H1 (cell line): ENCODE data around the gene PDE4C. TPM values are rescaled to one million over a fixed set of nuclear protein-coding genes. Genes with fewer than 3 reads are reported as not detected.

Experiments used
- CTCF ChIA-PET: fragments of 300-600 bp; sonication (Branson Sonifier 250); formaldehyde crosslinking; loops from one replicate; lab custom pipeline; 2021; ENCODE audit not compliant: partially characterized antibody; lab: Charles Lee
- POLR2A ChIA-PET: fragments of 300-600 bp; sonication (Branson Sonifier 250); formaldehyde crosslinking; loops from one replicate; lab custom pipeline; 2021; ENCODE audit warnings: inconsistent platforms; ENCODE audit not compliant: partially characterized antibody; lab: Charles Lee
- DNase-seq, 2 experiments: peaks; one replicate each; pipeline versions ENCODE4 v3.0.0 to v3.0.0-alpha.2; 2010 to 2022; ENCODE audit warnings: low spot score in 2 of 2, low read depth in 1 of 2, mixed read lengths in 1 of 2
- FAIRE-seq: peaks from 2 replicates; lab custom pipeline; 2011; peaks lifted over from hg19 to GRCh38; lab: Jason Lieb, UNC
- H2AFZ ChIP-seq: 2 replicates; pipeline ENCODE4 v1.8.1; 2012; ENCODE audit warnings: low read length, inconsistent platforms
- H2AK5ac ChIP-seq: 2 replicates; pipeline ENCODE4 v1.6.1; 2013; ENCODE audit warnings: low read depth, low read length
- H2BK120ac ChIP-seq: replicated peaks from 2 replicates; pipeline ENCODE3; 2013; ENCODE audit warnings: low read depth, low read length, inconsistent platforms
- H2BK12ac ChIP-seq: 2 replicates; pipeline ENCODE4 v1.6.1; 2013; ENCODE audit warnings: low read depth, low read length
- H2BK15ac ChIP-seq: 2 replicates; pipeline ENCODE4 v1.6.1; 2013; ENCODE audit warnings: low read length
- H2BK20ac ChIP-seq: 2 replicates; pipeline ENCODE4 v1.6.1; 2013; ENCODE audit warnings: low read length
- H2BK5ac ChIP-seq: 2 replicates; pipeline ENCODE4 v1.6.1; 2013; ENCODE audit warnings: low read depth, low read length
- H3K14ac ChIP-seq: 2 replicates; pipeline ENCODE4 v1.6.1; 2013; ENCODE audit warnings: inconsistent platforms; ENCODE audit not compliant: insufficient read length
- H3K18ac ChIP-seq: 2 replicates; pipeline ENCODE4 v1.6.1; 2013; ENCODE audit warnings: low read length; ENCODE audit errors: extremely low read depth
- H3K23ac ChIP-seq: 2 replicates; pipeline ENCODE4 v1.6.1; 2013; ENCODE audit warnings: inconsistent platforms; ENCODE audit not compliant: insufficient read length
- H3K23me2 ChIP-seq: 2 replicates; pipeline ENCODE4 v1.6.1; 2013; ENCODE audit warnings: low read depth, low read length
- H3K27ac ChIP-seq: 2 replicates; pipeline ENCODE4 v1.6.1; 2011; ENCODE audit warnings: low read depth, low read length, inconsistent platforms
- H3K27me3 ChIP-seq, 4 experiments: replicated peaks in 1 of 4; 1 replicate in 1 of 4; 2 replicates in 3 of 4; pipeline versions ENCODE4 v1.6.1 to v1.8.1; 2011 to 2013; ENCODE audit warnings: low read length in 3 of 4, mild to moderate bottlenecking in 3 of 4, inconsistent platforms in 2 of 4, mixed read lengths in 2 of 4, moderate library complexity in 1 of 4; ENCODE audit not compliant: control insufficient read depth in 3 of 4, insufficient read depth in 3 of 4; ENCODE audit errors: extremely low read depth in 1 of 4
- H3K36me3 ChIP-seq, 4 experiments: 2 replicates each; pipeline versions ENCODE4 v1.6.1 to v1.8.1; 2011 to 2013; ENCODE audit warnings: mild to moderate bottlenecking in 4 of 4, low read length in 3 of 4, moderate library complexity in 2 of 4, control low read depth in 1 of 4, inconsistent platforms in 1 of 4; ENCODE audit not compliant: insufficient read depth in 4 of 4, control insufficient read depth in 2 of 4
- H3K4ac ChIP-seq: replicated peaks from 2 replicates; pipeline ENCODE3; 2013; ENCODE audit warnings: low read length, low read depth, mixed read lengths, inconsistent platforms; ENCODE audit not compliant: insufficient read length
- H3K4me1 ChIP-seq, 4 experiments: replicated peaks in 1 of 4; 1 replicate in 1 of 4; 2 replicates in 3 of 4; pipeline versions ENCODE4 v1.6.1 to v1.8.1; 2011 to 2013; ENCODE audit warnings: low read length in 3 of 4, inconsistent platforms in 2 of 4, mixed read lengths in 1 of 4; ENCODE audit not compliant: insufficient read depth in 4 of 4, control insufficient read depth in 3 of 4
- H3K4me2 ChIP-seq, 2 experiments: 2 replicates each; pipeline versions ENCODE4 v1.6.1 to v1.8.1; 2011 to 2013; ENCODE audit warnings: low read depth in 2 of 2, low read length in 2 of 2, control low read depth in 1 of 2, inconsistent platforms in 1 of 2, mild to moderate bottlenecking in 1 of 2; ENCODE audit not compliant: insufficient read depth in 1 of 2
- H3K4me3 ChIP-seq, 4 experiments: fragments of 200-600, 300-600 bp in 1 of 4; sonication (generic), shearing (Covaris generic), sonication (Bioruptor Twin) in 1 of 4; 2 replicates each; pipeline versions ENCODE4 v1.5.1 to v1.8.1; 2011 to 2016; ENCODE audit warnings: low read length in 4 of 4, low read depth in 3 of 4, control low read depth in 2 of 4, inconsistent platforms in 2 of 4, mild to moderate bottlenecking in 2 of 4, mixed read lengths in 1 of 4, moderate library complexity in 1 of 4; ENCODE audit not compliant: insufficient read depth in 2 of 4; ENCODE audit errors: extremely low read depth in 1 of 4
- H3K56ac ChIP-seq: replicated peaks from 2 replicates; pipeline ENCODE3; 2013; ENCODE audit warnings: low read depth, mild to moderate bottlenecking, mixed read lengths, low read length, inconsistent platforms; ENCODE audit not compliant: insufficient read length
- H3K79me1 ChIP-seq: 2 replicates; pipeline ENCODE4 v1.6.1; 2013; ENCODE audit warnings: low read depth, low read length, control low read depth
- H3K79me2 ChIP-seq, 2 experiments: 2 replicates each; pipeline versions ENCODE4 v1.6.1 to v1.8.1; 2012 to 2013; ENCODE audit warnings: low read length in 2 of 2, mild to moderate bottlenecking in 2 of 2, inconsistent platforms in 1 of 2; ENCODE audit not compliant: insufficient read depth in 2 of 2, control insufficient read depth in 1 of 2
- H3K9ac ChIP-seq, 4 experiments: replicated peaks in 1 of 4; 1 replicate in 1 of 4; 2 replicates in 3 of 4; pipeline versions ENCODE4 v1.6.1 to v1.8.1; 2011 to 2013; ENCODE audit warnings: low read depth in 3 of 4, low read length in 3 of 4, control low read depth in 2 of 4, mild to moderate bottlenecking in 2 of 4, moderate library complexity in 2 of 4, inconsistent platforms in 1 of 4; ENCODE audit errors: extremely low read depth in 1 of 4
- H3K9me3 ChIP-seq, 2 experiments: 2 replicates each; pipeline versions ENCODE4 v1.6.1 to v1.8.1; 2012 to 2013; ENCODE audit warnings: mild to moderate bottlenecking in 2 of 2, moderate library complexity in 2 of 2, control low read depth in 1 of 2, inconsistent platforms in 1 of 2, low read depth in 1 of 2, low read length in 1 of 2, mixed read lengths in 1 of 2; ENCODE audit not compliant: insufficient read depth in 2 of 2
- H4K20me1 ChIP-seq, 2 experiments: replicated peaks in 1 of 2; 2 replicates each; pipeline versions ENCODE3 to v1.8.1; 2011 to 2013; ENCODE audit warnings: inconsistent platforms in 2 of 2, low read length in 2 of 2, mild to moderate bottlenecking in 1 of 2; ENCODE audit not compliant: insufficient read depth in 2 of 2, control insufficient read depth in 1 of 2
- H4K5ac ChIP-seq: 2 replicates; pipeline ENCODE4 v1.6.1; 2013; ENCODE audit warnings: low read length, low read depth, mixed read lengths, inconsistent platforms; ENCODE audit not compliant: insufficient read length
- H4K8ac ChIP-seq: 2 replicates; pipeline ENCODE4 v1.8.0; 2013; ENCODE audit warnings: mild to moderate bottlenecking, moderate library complexity, low read length, inconsistent platforms; ENCODE audit not compliant: insufficient read depth; ENCODE audit errors: extremely low read depth
- H4K91ac ChIP-seq: replicated peaks from 2 replicates; pipeline ENCODE3; 2013; ENCODE audit warnings: low read length, mixed read lengths, inconsistent platforms; ENCODE audit not compliant: insufficient read length
- ASH2L ChIP-seq: fragments of 200-600, 300-600 bp; sonication (generic); IDR thresholded peaks from one replicate; pipeline ENCODE4 v1.7.1; 2017; ENCODE audit warnings: low read length
- CBX5 ChIP-seq: fragments of 300-800, 300-1000 bp; sonication (generic); IDR thresholded peaks from 2 replicates; pipeline ENCODE4 v1.7.1; 2016; ENCODE audit warnings: antibody characterized with exemption, low read length, low read depth
- CHD1 ChIP-seq: IDR thresholded peaks from 2 replicates; pipeline ENCODE4 v1.6.1; 2012; ENCODE audit warnings: low read depth, low read length, improper control_type of control experiment
- KDM1A ChIP-seq: fragments of 200-600, 300-600 bp; sonication (generic); IDR thresholded peaks from 2 replicates; pipeline ENCODE4 v1.7.1; 2016; ENCODE audit warnings: mild to moderate bottlenecking, low read length, borderline replicate concordance
- KDM4A ChIP-seq: IDR thresholded peaks from one replicate; pipeline ENCODE4 v1.7.1; 2012; ENCODE audit warnings: low read depth, mild to moderate bottlenecking, moderate library complexity, low read length, inconsistent platforms; ENCODE audit not compliant: severe bottlenecking
- POLR2A ChIP-seq, 2 experiments: IDR thresholded peaks; 1 replicate in 1 of 2; 2 replicates in 1 of 2; pipeline ENCODE4 v1.6.1; 2011; ENCODE audit warnings: low read depth in 2 of 2, low read length in 2 of 2, mild to moderate bottlenecking in 2 of 2; ENCODE audit errors: control extremely low read depth in 1 of 2
- POU5F1 ChIP-seq: IDR thresholded peaks from 2 replicates; pipeline ENCODE4 v1.6.1; 2011; ENCODE audit warnings: low read depth, mild to moderate bottlenecking, low read length, moderate library complexity
- TAF7 ChIP-seq: optimal IDR thresholded peaks from 2 replicates; pipeline ENCODE3; 2011; ENCODE audit warnings: low read depth, mild to moderate bottlenecking, inconsistent platforms, low read length, moderate library complexity, borderline replicate concordance
- TBP ChIP-seq: IDR thresholded peaks from 2 replicates; pipeline ENCODE4 v1.6.1; 2011; ENCODE audit warnings: low read depth, low read length, improper control_type of control experiment
- WGBS, 2 experiments: shearing (Covaris generic) in 1 of 2; methylation state at CpG; one replicate each; pipeline versions ENCODE4 v1.1.6 to v1.1.7; 2013 to 2015; ENCODE audit warnings: low lambda C conversion rate in 2 of 2, mixed read lengths in 2 of 2, inconsistent platforms in 1 of 2, low coverage in 1 of 2, missing lambda C conversion rate in 1 of 2; ENCODE audit not compliant: insufficient replicate concordance in 2 of 2, insufficient coverage in 1 of 2, insufficient read length in 1 of 2; ENCODE audit errors: extremely low coverage in 1 of 2, missing lambda C conversion rate in 1 of 2; 5-methylcytosine and 5-hydroxymethylcytosine counted together
- polyA plus RNA-seq, 7 experiments: library from polyadenylated mRNA; depleted of rRNA in 3 of 7; stranded (reverse) in 5 of 7; unstranded in 2 of 7; fragments of >200 nt in 5 of 7; fragments of 200-250 nt in 2 of 7; gene quantifications; 1 replicate in 5 of 7; 2 replicates in 1 of 7; 4 replicates in 1 of 7; pipeline versions ENCODE4 v1.2.1 to v1.2.3, GENCODE V29; 2011 to 2013; ENCODE audit warnings: missing spikeins in 2 of 7, mixed read lengths in 2 of 7
- total RNA-seq: library from RNA; stranded (reverse); fragmentation: NEBNext Ultra II Directional; extraction: Animal tissue kit (Norgen Biotek cat#: 25700); gene quantifications from 2 replicates; pipeline ENCODE4 v1.2.1, GENCODE V29; 2021

Gene PDE4C
- total and polyA plus RNA-seq, 2 of the 8 experiments (the other 6 are each of a cell fraction or from before 2014, with no cell fraction given): 2.7 to 3.1 TPM

- Histone ChIP-seq H3K14ac (no peak overlapping the region), H2BK12ac (peak overlapping the region; percentile 68), H2AFZ (no peak overlapping the region), H3K27me3 (no peaks in the 10 kb centered on the region; a peak in 1 of 7 replicates), H3K56ac (peak overlapping the region; percentile 94), H3K4me1 (peaks cover 0 to 11% (median 7%) of the 10 kb centered on the region in 4 experiments; a peak in 5 of 7 replicates), H2BK20ac (no peak overlapping the region), H3K27ac (peak overlapping the region; percentile 76), H4K8ac (peak overlapping the region; percentile 72; the same call in 1 of the 2 replicates), H3K4me2 (peak overlapping the region; percentile 78 to 79), H3K9me3 (no peaks in the 10 kb centered on the region), H2BK5ac (peak overlapping the region; percentile 87), H4K91ac (peak overlapping the region; percentile 17), H2AK5ac (no peak overlapping the region), H3K4me3 (peak overlapping the region; percentile 43 to 83 (median 72)), H4K20me1 (peaks cover 1 to 13% of the 10 kb centered on the region in 2 experiments), H4K5ac (peak overlapping the region; percentile 73), H3K36me3 (peaks cover 0 to 3% (median 1%) of the 10 kb centered on the region in 4 experiments; a peak in 4 of 8 replicates), H3K9ac (peak overlapping the region in 3 of 4 experiments; percentile 52 to 70 (median 67); a peak in 5 of 7 replicates), H3K23ac (no peak overlapping the region), H3K23me2 (peaks cover 12% of the 10 kb centered on the region), H2BK120ac (peak overlapping the region; percentile 51), H3K79me1 (peaks cover 5% of the 10 kb centered on the region; the same call in 1 of the 2 replicates), H2BK15ac (no peak overlapping the region), H3K18ac (peak overlapping the region; percentile 83), H3K79me2 (0 out of 4 replicates have a peak, but pooled peaks cover 0 to 4% of the 10 kb centered on the region in 2 experiments), H3K4ac (no peak overlapping the region)
- CTCF ChIA-PET: interaction anchor here (0.6 to 11.5 kb wide), 12 partner anchors 10 to 385 kb away, joined by 3 to 305 read pairs (median 4); a partner anchor contains a TSS
- TF ChIP-seq KDM4A (peak; percentile 29), POU5F1 (no peak), CHD1 (no peak), CBX5 (no peak), POLR2A (IDR thresholded peaks at IDR 0.05; ENCODE audit: control extremely low read depth in 1 of 2, low read depth in 2 of 2, low read length in 2 of 2) (0 out of 3 replicates have a peak, but pooled peaks of 1 of the 2 experiments have one; percentile 38), ASH2L (peak; percentile 59), TBP (peak; percentile 14; the same call in 1 of the 2 replicates), TAF7 (peak; percentile 29), KDM1A (0 out of 2 replicates have a peak, but pooled peaks have one; percentile 45)
- FAIRE-seq (no peak), DNase-seq (peak in 1 of 2 experiments; percentile 85)
- POLR2A ChIA-PET: interaction anchor here (0.6 to 7.3 kb wide), 18 partner anchors 9 to 272 kb away, joined by 3 to 65 read pairs (median 6); partner anchors contain the start of genes CCDC124, JUND, MPV17L2 and PDE4C
- 1% methylated on average over 18 of the region's 22 CpGs; no CpG with 5 or more reads in 1 of the 2 experiments for WGBS, 2 experiments
These were observed 21.6 kb downstream of the PDE4C start for GRCh38 chr19:18204394-18205199.
